ENCODE data around the gene DPT.

The DPT gene

DNA sequence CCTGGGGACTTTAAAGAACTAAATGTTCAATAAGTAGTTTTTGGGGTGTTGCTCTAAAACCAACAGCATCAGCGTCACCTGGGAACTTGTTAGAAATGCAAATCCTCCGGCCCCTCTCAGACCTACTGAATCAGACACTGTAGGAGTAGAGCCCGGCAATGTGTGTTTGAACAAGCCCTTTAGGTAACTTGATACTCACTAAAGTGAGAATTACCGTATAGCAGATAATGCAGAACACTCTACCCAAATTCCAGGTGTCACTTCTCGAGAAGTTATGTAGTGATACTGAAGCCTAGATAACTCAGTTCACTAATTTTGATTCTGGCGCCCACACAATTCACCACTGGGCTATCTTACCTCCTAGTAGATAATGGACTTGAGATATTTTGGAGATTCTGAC is 3.7 kb upstream of the DPT start:
- in situ Hi-C loops (cut with MboI; ENCODE audit: low pct_unique_long_range_greater_than_20kb, low sequenced_read_pairs, unreplicated experiment) = no loop called here
- no peak for DNase-seq (ENCODE audit: low spot score)
- TF ChIP-seq, protein P1, sequence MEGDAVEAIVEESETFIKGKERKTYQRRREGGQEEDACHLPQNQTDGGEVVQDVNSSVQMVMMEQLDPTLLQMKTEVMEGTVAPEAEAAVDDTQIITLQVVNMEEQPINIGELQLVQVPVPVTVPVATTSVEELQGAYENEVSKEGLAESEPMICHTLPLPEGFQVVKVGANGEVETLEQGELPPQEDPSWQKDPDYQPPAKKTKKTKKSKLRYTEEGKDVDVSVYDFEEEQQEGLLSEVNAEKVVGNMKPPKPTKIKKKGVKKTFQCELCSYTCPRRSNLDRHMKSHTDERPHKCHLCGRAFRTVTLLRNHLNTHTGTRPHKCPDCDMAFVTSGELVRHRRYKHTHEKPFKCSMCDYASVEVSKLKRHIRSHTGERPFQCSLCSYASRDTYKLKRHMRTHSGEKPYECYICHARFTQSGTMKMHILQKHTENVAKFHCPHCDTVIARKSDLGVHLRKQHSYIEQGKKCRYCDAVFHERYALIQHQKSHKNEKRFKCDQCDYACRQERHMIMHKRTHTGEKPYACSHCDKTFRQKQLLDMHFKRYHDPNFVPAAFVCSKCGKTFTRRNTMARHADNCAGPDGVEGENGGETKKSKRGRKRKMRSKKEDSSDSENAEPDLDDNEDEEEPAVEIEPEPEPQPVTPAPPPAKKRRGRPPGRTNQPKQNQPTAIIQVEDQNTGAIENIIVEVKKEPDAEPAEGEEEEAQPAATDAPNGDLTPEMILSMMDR (IDR thresholded peaks at IDR 0.05; ENCODE audit: extremely low read depth, insufficient read depth, missing control alignments) = no peak

DNA sequence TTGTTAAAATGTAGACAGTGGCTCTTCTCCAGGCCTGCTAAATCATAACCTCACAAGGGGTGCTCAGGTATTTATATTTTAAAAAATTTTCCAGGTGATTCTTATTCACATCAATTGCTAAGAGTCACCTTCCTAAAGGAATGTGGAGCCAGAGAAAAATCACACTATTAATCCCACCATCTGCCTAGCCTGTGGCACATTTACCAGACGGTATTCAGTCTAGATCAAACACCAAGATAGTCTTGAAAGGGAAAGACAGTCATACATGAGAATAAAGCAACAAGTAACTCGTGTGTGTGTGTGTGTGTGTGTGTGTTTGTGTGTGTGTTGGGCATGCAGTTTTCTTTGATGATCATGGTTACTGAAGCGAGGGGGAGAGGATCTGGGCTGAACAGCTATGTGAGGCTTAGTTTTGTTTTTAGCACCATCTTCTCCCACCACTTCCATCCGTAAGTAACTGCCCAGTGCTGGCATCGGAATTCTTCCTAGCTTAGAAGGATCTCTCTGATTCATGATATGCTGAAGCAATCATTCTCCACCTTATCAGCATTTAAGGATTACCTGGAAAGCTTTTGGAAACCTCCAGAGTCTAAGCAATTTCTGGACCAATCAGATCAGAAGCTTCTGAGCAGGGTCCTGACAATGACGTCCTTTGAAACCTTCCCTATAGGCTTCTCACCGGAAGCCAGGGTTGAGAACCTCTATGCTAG is 2.4 kb upstream of the DPT start:
- in situ Hi-C loops (cut with MboI; ENCODE audit: low pct_unique_long_range_greater_than_20kb, low sequenced_read_pairs, unreplicated experiment) = no loop called here
- TF ChIP-seq, protein P1 (IDR thresholded peaks at IDR 0.05; ENCODE audit: extremely low read depth, insufficient read depth, missing control alignments) = no peak
- no peak for DNase-seq (ENCODE audit: low spot score)

DNA sequence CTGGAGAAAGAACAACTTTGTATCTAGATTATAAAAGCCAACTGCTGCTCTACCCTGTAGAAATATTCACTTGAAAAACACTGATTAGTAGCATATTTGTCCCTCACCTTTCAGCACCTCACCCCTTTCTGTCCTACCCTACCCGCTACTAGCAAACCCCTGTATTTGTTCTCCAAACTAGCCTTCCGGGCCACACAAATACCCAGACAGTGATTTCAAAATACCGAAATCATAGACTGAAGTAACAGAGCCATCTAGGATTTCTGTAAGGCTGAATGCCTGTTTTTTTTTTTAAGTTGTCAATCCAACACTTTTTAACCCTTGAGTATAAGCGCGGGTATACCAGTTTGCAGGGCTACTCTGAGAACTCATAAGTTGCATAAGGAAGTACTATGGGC is 398 bp upstream of the DPT start:
- TF ChIP-seq, protein P1 (IDR thresholded peaks at IDR 0.05; ENCODE audit: extremely low read depth, insufficient read depth, missing control alignments) = no peak
- in situ Hi-C loops (cut with MboI; ENCODE audit: low pct_unique_long_range_greater_than_20kb, low sequenced_read_pairs, unreplicated experiment) = no loop called here
- no peak for DNase-seq (ENCODE audit: low spot score)

DNA sequence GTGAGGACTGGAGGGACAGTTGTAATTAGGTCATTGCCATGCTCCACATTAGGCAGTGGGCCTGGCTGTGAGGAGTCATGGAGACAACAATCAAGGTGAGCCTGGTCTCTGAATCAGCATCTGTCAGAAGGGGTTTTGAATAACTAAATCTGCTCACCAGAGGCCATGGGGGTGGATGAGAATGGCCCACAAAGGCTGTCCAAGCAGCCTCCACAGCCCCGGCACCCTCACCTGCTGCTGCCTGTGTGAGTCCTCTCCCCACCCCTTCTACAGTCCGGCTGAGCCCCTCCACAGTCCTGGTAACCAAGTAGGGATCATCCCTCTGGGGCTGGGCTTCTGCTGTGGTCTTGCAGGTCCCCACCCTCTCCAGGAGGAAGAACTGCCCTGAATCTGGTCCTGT is 2.3 kb downstream of the DPT start:
- TF ChIP-seq, protein P1 (IDR thresholded peaks at IDR 0.05; ENCODE audit: extremely low read depth, insufficient read depth, missing control alignments) = no peak
- DNase-seq (ENCODE audit: low spot score) = no peak
- in situ Hi-C loops (cut with MboI; ENCODE audit: low pct_unique_long_range_greater_than_20kb, low sequenced_read_pairs, unreplicated experiment) = no loop called here

DNA sequence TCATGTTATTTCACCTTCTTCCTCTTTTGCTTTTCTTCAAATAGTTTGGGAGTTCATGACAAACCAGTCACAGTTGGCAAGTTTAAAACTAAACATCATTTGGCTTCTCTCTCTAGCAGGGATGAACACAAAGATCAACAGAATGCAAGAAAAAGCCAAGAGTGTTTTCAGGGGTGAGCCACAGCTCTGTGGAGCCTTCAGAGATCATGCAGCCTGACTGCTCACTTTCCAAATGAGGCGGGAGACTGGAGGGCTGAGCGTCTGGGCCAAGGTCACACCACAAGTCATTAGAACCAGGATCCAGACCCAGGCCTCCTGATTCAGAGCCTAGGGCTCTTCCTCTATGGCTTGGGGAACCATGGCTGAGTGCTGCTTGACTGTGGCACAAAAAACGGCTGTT is 2.7 kb downstream of the DPT start:
- TF ChIP-seq, protein P1 (IDR thresholded peaks at IDR 0.05; ENCODE audit: extremely low read depth, insufficient read depth, missing control alignments) = no peak
- no peak for DNase-seq (ENCODE audit: low spot score)
- in situ Hi-C loops (cut with MboI; ENCODE audit: low pct_unique_long_range_greater_than_20kb, low sequenced_read_pairs, unreplicated experiment) = no loop called here

DNA sequence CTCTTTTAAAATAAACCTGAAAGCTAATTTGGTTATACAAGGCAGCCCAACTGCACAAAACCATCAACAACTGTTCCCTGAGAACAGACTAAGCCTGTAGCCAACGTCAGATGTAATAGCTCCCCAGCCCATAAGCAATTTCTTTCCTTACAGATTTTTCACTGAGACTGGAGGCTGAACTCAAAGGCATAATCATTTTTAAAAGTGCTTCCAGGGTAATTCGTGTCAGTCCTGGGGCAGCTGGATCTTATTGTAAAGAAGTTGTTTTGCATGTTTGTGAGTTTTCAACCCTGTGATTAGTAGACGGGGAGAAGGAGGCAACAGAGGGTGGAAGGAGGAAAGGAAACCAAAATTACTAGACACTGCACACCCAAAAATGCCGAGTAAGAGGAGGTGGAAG is 3.2 kb downstream of the DPT start:
- DNase-seq (ENCODE audit: low spot score) = no peak
- in situ Hi-C loops (cut with MboI; ENCODE audit: low pct_unique_long_range_greater_than_20kb, low sequenced_read_pairs, unreplicated experiment) = no loop called here
- TF ChIP-seq, protein P1 (IDR thresholded peaks at IDR 0.05; ENCODE audit: extremely low read depth, insufficient read depth, missing control alignments) = no peak
